Astrocyte (in vitro differentiated cells and primary cell): ENCODE results near the gene PDGFC. TPM values are rescaled to one million over a fixed set of nuclear protein-coding genes. Genes with fewer than 3 reads are reported as not detected.

Experiments
- DNase-seq: peaks from one replicate; pipeline ENCODE4 v3.0.0-alpha.2; 2010; ENCODE audit warnings: low read depth
- FAIRE-seq: peaks from 2 replicates; lab custom pipeline; 2011; peaks lifted over from hg19 to GRCh38; lab: Jason Lieb, UNC
- H2AFZ ChIP-seq: 2 replicates; pipeline ENCODE4 v1.6.0; 2012; ENCODE audit warnings: low read depth, low read length, inconsistent platforms
- H3K27ac ChIP-seq: 2 replicates; pipeline ENCODE4 v1.5.1; 2011; ENCODE audit warnings: low read depth, low read length, inconsistent platforms
- H3K27me3 ChIP-seq: 2 replicates; pipeline ENCODE4 v1.6.0; 2011; ENCODE audit warnings: low read length, inconsistent platforms; ENCODE audit not compliant: insufficient read depth
- H3K36me3 ChIP-seq: 2 replicates; pipeline ENCODE4 v1.5.1; 2011; ENCODE audit warnings: low read length, inconsistent platforms; ENCODE audit not compliant: insufficient read depth
- H3K4me1 ChIP-seq: 2 replicates; pipeline ENCODE4 v1.5.1; 2011; ENCODE audit warnings: low read length, inconsistent platforms; ENCODE audit not compliant: insufficient read depth
- H3K4me2 ChIP-seq: 2 replicates; pipeline ENCODE4 v1.6.0; 2012; ENCODE audit warnings: low read length, inconsistent platforms
- H3K4me3 ChIP-seq: 2 replicates; pipeline ENCODE4 v1.5.1; 2011; ENCODE audit warnings: low read depth, mild to moderate bottlenecking, low read length, inconsistent platforms; ENCODE audit not compliant: insufficient read depth
- H3K79me2 ChIP-seq: 2 replicates; pipeline ENCODE4 v1.6.0; 2012; ENCODE audit warnings: mild to moderate bottlenecking, low read length, inconsistent platforms; ENCODE audit not compliant: insufficient read depth
- H3K9ac ChIP-seq: 2 replicates; pipeline ENCODE4 v1.6.0; 2012; ENCODE audit warnings: mild to moderate bottlenecking, low read length, inconsistent platforms
- H3K9me3 ChIP-seq: 2 replicates; pipeline ENCODE4 v1.5.1; 2012; ENCODE audit warnings: low read depth, mild to moderate bottlenecking, low read length, inconsistent platforms; ENCODE audit not compliant: insufficient read depth
- H4K20me1 ChIP-seq: 2 replicates; pipeline ENCODE4 v1.6.0; 2012; ENCODE audit warnings: low read length, inconsistent platforms; ENCODE audit not compliant: insufficient read depth
- H3K27ac Mint-ChIP-seq: one replicate; pipeline ENCODE4 v1.8.0; 2021; ENCODE audit warnings: mild to moderate bottlenecking, mixed read lengths; ENCODE audit not compliant: unreplicated experiment
- H3K27me3 Mint-ChIP-seq: one replicate; pipeline ENCODE4 v1.8.0; 2021; ENCODE audit warnings: low read depth, mixed read lengths; ENCODE audit not compliant: unreplicated experiment
- H3K36me3 Mint-ChIP-seq: one replicate; pipeline ENCODE4 v1.8.0; 2021; ENCODE audit warnings: low read depth, mixed read lengths; ENCODE audit not compliant: unreplicated experiment
- H3K4me1 Mint-ChIP-seq: one replicate; pipeline ENCODE4 v1.8.0; 2021; ENCODE audit warnings: low read depth, mixed read lengths; ENCODE audit not compliant: unreplicated experiment
- H3K4me3 Mint-ChIP-seq: one replicate; pipeline ENCODE4 v1.8.0; 2021; ENCODE audit warnings: mild to moderate bottlenecking, moderate library complexity, mixed read lengths; ENCODE audit not compliant: unreplicated experiment
- H3K9me3 Mint-ChIP-seq: one replicate; pipeline ENCODE4 v1.8.0; 2021; ENCODE audit warnings: mild to moderate bottlenecking, mixed read lengths; ENCODE audit not compliant: unreplicated experiment
- CTCF ChIP-seq: IDR thresholded peaks from 2 replicates; pipeline ENCODE4 v1.5.1; 2011; ENCODE audit warnings: low read depth, mild to moderate bottlenecking, inconsistent platforms, low read length, moderate library complexity; ENCODE audit not compliant: insufficient read depth
- EZH2 ChIP-seq: IDR thresholded peaks from 2 replicates; pipeline ENCODE4 v1.6.1; 2012; ENCODE audit warnings: mild to moderate bottlenecking, low read length, inconsistent platforms; ENCODE audit not compliant: insufficient read depth
- total RNA-seq: library from RNA; stranded (reverse); gene quantifications from 2 replicates; pipeline ENCODE4 v1.2.1, GENCODE V29; 2021

PDGFC gene
- total RNA-seq, 1 donor from 2014 or later, result 167 TPM

- Histone ChIP-seq H3K27me3 (no peaks in the 10 kb centered on the region), H3K4me3 (peak overlapping the region; percentile 26), H3K36me3 (no peaks in the 10 kb centered on the region), H4K20me1 (no peaks in the 10 kb centered on the region), H2AFZ (no peak overlapping the region), H3K9ac (peak overlapping the region; percentile 72), H3K4me2 (peak overlapping the region; percentile 79), H3K4me1 (peaks cover 81% of the 10 kb centered on the region), H3K9me3 (no peaks in the 10 kb centered on the region), H3K27ac (peak overlapping the region; percentile 94), H3K79me2 (peaks cover 87% of the 10 kb centered on the region)
- peak; percentile 99 for DNase-seq
- TF ChIP-seq CTCF (no peak), EZH2 (no peak)
- Mint-ChIP-seq H3K36me3 (no peaks in the 10 kb centered on the region), H3K4me3 (peak overlapping the region; percentile 20), H3K27me3 (no peaks in the 10 kb centered on the region), H3K9me3 (no peaks in the 10 kb centered on the region), H3K27ac (peak overlapping the region; percentile 99), H3K4me1 (peaks cover 86% of the 10 kb centered on the region)
- FAIRE-seq, result peak; percentile 100
Observed at GRCh38 chr4:156946516-156947424, 24.8 kb downstream of the PDGFC start.

- Histone ChIP-seq H2AFZ (no peak overlapping the region), H4K20me1 (no peaks in the 10 kb centered on the region), H3K9ac (peak overlapping the region; percentile 72), H3K79me2 (peaks cover 87% of the 10 kb centered on the region), H3K4me3 (peak overlapping the region; percentile 38), H3K36me3 (no peaks in the 10 kb centered on the region), H3K27ac (peak overlapping the region; percentile 94), H3K4me2 (peak overlapping the region; percentile 79), H3K9me3 (no peaks in the 10 kb centered on the region), H3K27me3 (no peaks in the 10 kb centered on the region), H3K4me1 (peaks cover 82% of the 10 kb centered on the region)
- H3K27me3 Mint-ChIP-seq, result no peaks in the 10 kb centered on the region
- FAIRE-seq, result no peak
- TF ChIP-seq CTCF, result no peak
- TF ChIP-seq EZH2, result no peak
- peaks cover 83% of the 10 kb centered on the region for H3K4me1 Mint-ChIP-seq
- H3K4me3 Mint-ChIP-seq, result peak overlapping the region; percentile 55
- DNase-seq, result peak; percentile 48
- no peaks in the 10 kb centered on the region for H3K36me3 Mint-ChIP-seq
- peak overlapping the region; percentile 99 for H3K27ac Mint-ChIP-seq
- no peaks in the 10 kb centered on the region for H3K9me3 Mint-ChIP-seq
Observed at GRCh38 chr4:156945532-156945931, 26.1 kb downstream of the PDGFC start.

GRCh38 chr4:156942991-156943390 lies 28.6 kb downstream of the PDGFC start:
- DNase-seq (no peak), FAIRE-seq (no peak)
- H3K27me3 ChIP-seq, result no peaks in the 10 kb centered on the region
- no peak for TF ChIP-seq EZH2
- TF ChIP-seq CTCF, result no peak
- peak overlapping the region; percentile 34 for H3K9ac ChIP-seq
- peaks cover 67% of the 10 kb centered on the region for H3K4me1 ChIP-seq
- Mint-ChIP-seq H3K27ac (peak overlapping the region; percentile 85), H3K36me3 (no peaks in the 10 kb centered on the region), H3K4me3 (no peak overlapping the region), H3K27me3 (no peaks in the 10 kb centered on the region), H3K9me3 (no peaks in the 10 kb centered on the region), H3K4me1 (peaks cover 75% of the 10 kb centered on the region)
- no peaks in the 10 kb centered on the region for H4K20me1 ChIP-seq
- H3K27ac ChIP-seq, result peak overlapping the region; percentile 57
- peak overlapping the region; percentile 20 for H3K4me2 ChIP-seq
- H3K9me3 ChIP-seq, result no peaks in the 10 kb centered on the region
- H3K79me2 ChIP-seq, result peaks cover 89% of the 10 kb centered on the region
- no peak overlapping the region for H3K4me3 ChIP-seq
- H3K36me3 ChIP-seq, result no peaks in the 10 kb centered on the region
- no peak overlapping the region for H2AFZ ChIP-seq
